Parathyroid adenoma (tissue), 2 donors: ENCODE results near the gene TGM2.

Experiments
- H2AFZ ChIP-seq: fragments of 300-600 bp; sonication (generic); one replicate; pipeline ENCODE4 v1.7.0; 2017; ENCODE audit warnings: antibody characterized with exemption, mild to moderate bottlenecking
- H3K27ac ChIP-seq: fragments of 300-600 bp; sonication (generic); one replicate; pipeline ENCODE4 v1.7.0; 2017
- H3K27me3 ChIP-seq: fragments of 300-600 bp; sonication (generic); one replicate; pipeline ENCODE4 v1.7.0; 2017; ENCODE audit warnings: low read length; ENCODE audit not compliant: control insufficient read depth, insufficient read depth
- H3K36me3 ChIP-seq: fragments of 300-600 bp; sonication (generic); one replicate; pipeline ENCODE4 v1.7.0; 2017; ENCODE audit warnings: low read length; ENCODE audit not compliant: control insufficient read depth, insufficient read depth
- H3K4me1 ChIP-seq: fragments of 300-600 bp; sonication (generic); one replicate; pipeline ENCODE4 v1.7.0; 2017; ENCODE audit warnings: control low read depth
- H3K4me2 ChIP-seq: fragments of 300-600 bp; sonication (generic); one replicate; pipeline ENCODE4 v1.7.0; 2017; ENCODE audit warnings: low read length
- H3K4me3 ChIP-seq: fragments of 300-600 bp; sonication (generic); one replicate; pipeline ENCODE4 v1.7.0; 2017; ENCODE audit warnings: low read depth, low read length
- H3K79me2 ChIP-seq: fragments of 300-600 bp; sonication (generic); one replicate; pipeline ENCODE4 v1.7.0; 2017; ENCODE audit warnings: control low read depth
- H3K9ac ChIP-seq: fragments of 300-600 bp; sonication (generic); one replicate; pipeline ENCODE4 v1.7.0; 2017; ENCODE audit warnings: mild to moderate bottlenecking
- H3K9me3 ChIP-seq: fragments of 300-600 bp; sonication (generic); one replicate; pipeline ENCODE4 v1.7.0; 2017; ENCODE audit warnings: low read length; ENCODE audit not compliant: control insufficient read depth
- TF ChIP-seq, protein P1 (sequence below): fragments of 300-600 bp; sonication (generic); IDR thresholded peaks from one replicate; pipeline ENCODE4 v1.7.0; 2017; ENCODE audit warnings: antibody characterized with exemption, mild to moderate bottlenecking
- donor health status: primary hyperparathyroidism.

TGM2 gene

DNA sequence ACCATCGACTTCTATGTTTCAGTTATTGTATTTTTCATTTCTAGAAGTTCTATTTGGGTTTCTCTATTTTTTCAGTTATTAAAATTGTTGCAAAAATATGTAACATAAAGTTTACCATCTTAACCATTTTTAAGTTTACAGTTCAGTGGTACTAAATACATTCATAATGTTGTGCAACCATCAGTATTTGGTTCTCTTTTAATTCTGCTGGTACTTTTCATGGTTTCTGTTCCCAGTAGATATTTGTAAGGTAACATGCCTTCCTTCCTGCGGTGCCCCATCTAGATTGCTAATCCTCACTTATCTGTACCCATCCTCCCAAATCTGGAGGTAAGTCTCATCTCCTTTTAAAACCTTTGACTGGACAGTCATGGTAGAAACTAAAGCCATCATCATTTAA lies 47.9 kb downstream of the TGM2 start:
- Histone ChIP-seq H3K27ac (no peak overlapping the region), H3K9me3 (no peaks in the 10 kb centered on the region), H3K27me3 (no peaks in the 10 kb centered on the region), H2AFZ (no peak overlapping the region), H3K4me1 (peaks cover 4% of the 10 kb centered on the region), H3K4me3 (no peak overlapping the region), H3K9ac (no peak overlapping the region), H3K36me3 (no peaks in the 10 kb centered on the region), H3K79me2 (no peaks in the 10 kb centered on the region), H3K4me2 (no peak overlapping the region)
- TF ChIP-seq, protein P1, sequence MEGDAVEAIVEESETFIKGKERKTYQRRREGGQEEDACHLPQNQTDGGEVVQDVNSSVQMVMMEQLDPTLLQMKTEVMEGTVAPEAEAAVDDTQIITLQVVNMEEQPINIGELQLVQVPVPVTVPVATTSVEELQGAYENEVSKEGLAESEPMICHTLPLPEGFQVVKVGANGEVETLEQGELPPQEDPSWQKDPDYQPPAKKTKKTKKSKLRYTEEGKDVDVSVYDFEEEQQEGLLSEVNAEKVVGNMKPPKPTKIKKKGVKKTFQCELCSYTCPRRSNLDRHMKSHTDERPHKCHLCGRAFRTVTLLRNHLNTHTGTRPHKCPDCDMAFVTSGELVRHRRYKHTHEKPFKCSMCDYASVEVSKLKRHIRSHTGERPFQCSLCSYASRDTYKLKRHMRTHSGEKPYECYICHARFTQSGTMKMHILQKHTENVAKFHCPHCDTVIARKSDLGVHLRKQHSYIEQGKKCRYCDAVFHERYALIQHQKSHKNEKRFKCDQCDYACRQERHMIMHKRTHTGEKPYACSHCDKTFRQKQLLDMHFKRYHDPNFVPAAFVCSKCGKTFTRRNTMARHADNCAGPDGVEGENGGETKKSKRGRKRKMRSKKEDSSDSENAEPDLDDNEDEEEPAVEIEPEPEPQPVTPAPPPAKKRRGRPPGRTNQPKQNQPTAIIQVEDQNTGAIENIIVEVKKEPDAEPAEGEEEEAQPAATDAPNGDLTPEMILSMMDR, result no peak

DNA sequence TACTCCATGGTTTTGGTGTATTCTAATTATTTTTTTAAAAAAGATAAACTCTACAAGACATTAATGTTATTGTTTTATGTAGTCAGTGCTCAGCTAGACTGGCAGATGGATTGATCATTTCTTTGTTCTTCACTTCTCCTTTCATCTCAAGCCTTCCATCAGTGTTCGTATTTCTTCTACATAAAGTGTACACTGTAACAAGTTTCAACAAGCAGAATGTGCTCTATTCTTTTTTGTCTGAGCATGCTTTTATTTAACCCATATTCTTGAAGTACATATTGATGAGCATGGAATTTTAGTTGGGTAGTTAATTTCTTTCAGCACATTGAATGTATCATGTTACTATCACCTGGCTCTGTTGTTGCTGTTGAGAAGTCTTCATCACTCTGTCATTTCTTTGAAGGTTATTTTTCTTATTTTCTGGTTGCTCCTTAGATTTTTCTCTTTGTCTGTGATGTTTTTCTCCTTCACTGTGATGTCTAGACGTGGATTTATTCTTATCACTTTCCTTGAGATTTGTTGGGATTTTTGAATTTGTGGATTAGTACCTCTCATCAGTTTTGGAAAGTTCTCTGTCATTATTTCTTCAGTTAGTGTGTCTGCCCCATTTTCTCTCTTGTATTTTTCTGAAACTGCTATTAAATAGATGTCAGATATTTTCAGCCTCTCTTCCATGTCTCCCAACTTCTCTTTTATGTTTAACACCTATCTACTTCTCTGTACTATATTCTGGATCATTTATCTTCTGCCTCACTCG lies 48.5 kb downstream of the TGM2 start:
- Histone ChIP-seq H3K4me2 (no peak overlapping the region), H2AFZ (no peak overlapping the region)
- TF ChIP-seq, protein P1, result no peak

DNA sequence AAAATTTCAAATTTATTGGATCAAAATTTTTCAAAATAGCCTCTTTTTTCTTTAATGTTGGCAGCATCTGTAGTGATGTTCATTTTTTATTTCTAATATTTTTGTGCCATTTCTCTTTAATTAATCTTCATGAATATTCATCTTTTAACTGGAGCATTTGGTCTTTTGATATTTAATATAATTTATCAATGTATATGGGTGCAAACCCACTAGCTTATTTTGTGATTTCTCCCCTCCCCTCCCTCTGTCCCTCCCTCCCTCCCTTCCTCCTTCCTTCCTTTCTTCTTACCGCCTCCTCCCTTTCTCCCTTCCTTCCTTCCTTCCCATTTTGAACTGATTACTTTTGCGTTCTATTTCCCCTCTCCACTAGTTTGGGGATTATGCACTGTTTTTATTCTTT lies 49.2 kb downstream of the TGM2 start:
- TF ChIP-seq, protein P1, result no peak
- Histone ChIP-seq H3K4me1 (peaks cover 9% of the 10 kb centered on the region), H3K4me2 (no peak overlapping the region), H2AFZ (no peak overlapping the region), H3K79me2 (no peaks in the 10 kb centered on the region), H3K27me3 (no peaks in the 10 kb centered on the region), H3K9me3 (no peaks in the 10 kb centered on the region), H3K4me3 (no peak overlapping the region), H3K27ac (no peak overlapping the region), H3K36me3 (no peaks in the 10 kb centered on the region), H3K9ac (no peak overlapping the region)

More for the DNA sequence above, 48.5 kb downstream of the TGM2 start:
- H3K79me2 ChIP-seq, result no peaks in the 10 kb centered on the region
- no peak overlapping the region for H3K9ac ChIP-seq
- no peak overlapping the region for H3K27ac ChIP-seq
- no peaks in the 10 kb centered on the region for H3K36me3 ChIP-seq
- peaks cover 4% of the 10 kb centered on the region for H3K4me1 ChIP-seq
- H3K4me3 ChIP-seq, result no peak overlapping the region
- H3K27me3 ChIP-seq, result no peaks in the 10 kb centered on the region
- no peaks in the 10 kb centered on the region for H3K9me3 ChIP-seq

DNA sequence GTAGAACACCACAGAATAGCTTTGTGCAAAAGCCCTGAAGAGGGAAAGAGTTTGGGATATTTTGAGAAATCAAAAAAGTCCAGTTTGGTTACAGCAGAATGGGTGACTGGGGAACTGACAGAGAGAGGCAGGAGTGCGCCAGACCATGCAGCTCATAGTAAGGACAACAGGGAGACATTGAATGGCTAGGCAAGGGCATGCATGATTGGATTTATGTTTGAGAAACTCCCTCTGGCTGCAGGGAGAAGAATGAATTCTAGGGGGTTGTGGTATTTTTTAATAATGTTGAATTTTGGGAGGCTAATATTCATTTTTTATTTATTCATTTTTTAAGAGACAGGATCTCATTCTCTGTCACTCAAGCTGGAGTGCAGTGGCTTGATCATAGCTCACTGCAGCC lies 49.9 kb downstream of the TGM2 start:
- H3K4me1 ChIP-seq, result peaks cover 16% of the 10 kb centered on the region
- H3K9ac ChIP-seq, result no peak overlapping the region
- H3K9me3 ChIP-seq, result no peaks in the 10 kb centered on the region
- H3K36me3 ChIP-seq, result no peaks in the 10 kb centered on the region
- TF ChIP-seq, protein P1, result no peak
- no peak overlapping the region for H3K27ac ChIP-seq
- no peak overlapping the region for H2AFZ ChIP-seq
- no peaks in the 10 kb centered on the region for H3K79me2 ChIP-seq
- no peak overlapping the region for H3K4me3 ChIP-seq
- no peak overlapping the region for H3K4me2 ChIP-seq
- no peaks in the 10 kb centered on the region for H3K27me3 ChIP-seq

DNA sequence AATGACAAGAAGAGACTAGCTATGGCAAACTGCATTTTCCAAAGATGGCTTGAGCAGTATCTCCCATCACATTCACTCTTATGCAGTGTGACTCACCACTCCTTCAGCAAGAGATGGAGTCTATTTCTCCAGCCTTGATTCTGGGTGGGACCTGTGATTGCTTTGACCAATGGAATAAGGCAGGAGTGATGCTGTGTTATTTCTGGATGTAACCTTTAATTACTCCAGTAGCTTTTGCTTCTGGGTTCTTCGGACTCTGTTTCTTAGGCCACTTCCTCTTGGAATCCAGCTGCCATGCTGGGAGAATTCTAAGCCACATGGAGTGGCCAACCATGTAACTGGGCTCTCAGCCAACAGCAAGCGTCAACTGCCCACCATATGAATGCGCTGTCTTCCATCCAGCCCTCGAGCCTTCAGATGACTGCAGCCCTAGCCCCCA lies 50.7 kb downstream of the TGM2 start:
- no peak overlapping the region for H3K4me3 ChIP-seq
- H3K4me2 ChIP-seq, result no peak overlapping the region
- no peaks in the 10 kb centered on the region for H3K36me3 ChIP-seq
- no peak overlapping the region for H3K27ac ChIP-seq
- no peak overlapping the region for H2AFZ ChIP-seq
- TF ChIP-seq, protein P1, result no peak
- no peaks in the 10 kb centered on the region for H3K9me3 ChIP-seq
- H3K27me3 ChIP-seq, result no peaks in the 10 kb centered on the region
- H3K9ac ChIP-seq, result no peak overlapping the region
- peaks cover 24% of the 10 kb centered on the region for H3K4me1 ChIP-seq
- no peaks in the 10 kb centered on the region for H3K79me2 ChIP-seq
